A549 (cell line): ENCODE measurements around the gene FAM13A. TPM values are rescaled to one million over a fixed set of nuclear protein-coding genes. Genes with fewer than 3 reads are reported as not detected.
A peak's percentile ranks its signal among the peaks of the same experiment; 100 is the strongest.

Experiments used
- ATAC-seq, 2 experiments: fragments of 200-7000 bp in 1 of 2; fragments of >200 bp in 1 of 2; cut with Nextera tagmentation in 1 of 2; cut with Tn5 transposase in 1 of 2; 3 replicates each; pipeline versions ENCODE4 v1.8.0 to v1.9.1; 2018 to 2020; ENCODE audit warnings: mild to moderate bottlenecking in 1 of 2, moderate library complexity in 1 of 2
- CTCF ChIA-PET: fragments of 300-600 bp; sonication (Branson Sonifier 250); formaldehyde crosslinking; extraction: SDS; loops from one replicate; lab custom pipeline; 2021; ENCODE audit warnings: antibody characterized with exemption, inconsistent platforms; lab: Yijun Ruan, JAX
- POLR2A ChIA-PET: fragments of 350-600 bp; formaldehyde crosslinking; extraction: SDS; loops from one replicate; lab custom pipeline; 2021; ENCODE audit warnings: antibody characterized with exemption, inconsistent platforms; lab: Yijun Ruan, JAX
- DNase-seq, 2 experiments: peaks; one replicate each; pipeline versions ENCODE4 v3.0.0 to v3.0.0-alpha.2; 2011 to 2016; ENCODE audit warnings: low read depth in 1 of 2, low spot score in 1 of 2
- FAIRE-seq: peaks from 2 replicates; lab custom pipeline; 2011; peaks lifted over from hg19 to GRCh38; lab: Jason Lieb, UNC
- H3K27ac ChIP-seq, 2 experiments: fragments of >200 bp; sonication (Bioruptor Twin); formaldehyde crosslinking; 3 replicates each; pipeline ENCODE4 v1.5.1; 2016 to 2017
- H3K4me1 ChIP-seq: fragments of >200 bp; sonication (Bioruptor Twin); formaldehyde crosslinking; 3 replicates; pipeline ENCODE4 v1.6.1; 2016
- H3K4me2 ChIP-seq: fragments of >200 bp; sonication (Bioruptor Twin); formaldehyde crosslinking; 3 replicates; pipeline ENCODE4 v1.6.1; 2016
- H3K4me3 ChIP-seq: fragments of >200 bp; sonication (Bioruptor Twin); formaldehyde crosslinking; 3 replicates; pipeline ENCODE4 v1.5.1; 2016
- H3K9me3 ChIP-seq: fragments of >200 bp; sonication (Bioruptor Twin); formaldehyde crosslinking; 3 replicates; pipeline ENCODE4 v1.6.1; 2016
- BHLHE40 ChIP-seq: IDR thresholded peaks from 2 replicates; pipeline ENCODE4 v1.6.1; 2012; ENCODE audit warnings: low read depth, low read length, inconsistent platforms
- CBX2 ChIP-seq: fragments of 200-600 bp; sonication (generic); IDR thresholded peaks from 2 replicates; pipeline ENCODE4 v1.6.1; 2016; ENCODE audit warnings: low read depth, mild to moderate bottlenecking, borderline replicate concordance
- CEBPB ChIP-seq, 2 experiments: fragments of >200 bp in 1 of 2; sonication (Bioruptor Twin) in 1 of 2; formaldehyde crosslinking in 1 of 2; IDR thresholded peaks; 2 replicates each; pipeline ENCODE4 v1.6.1; 2012 to 2016
- EHMT2 ChIP-seq: fragments of 200-600 bp; sonication (generic); IDR thresholded peaks from 2 replicates; pipeline ENCODE4 v1.6.1; 2016; ENCODE audit warnings: antibody characterized with exemption, low read depth, mild to moderate bottlenecking, moderate library complexity
- EP300 ChIP-seq, 2 experiments: fragments of >200 bp; sonication (Bioruptor Twin); formaldehyde crosslinking; IDR thresholded peaks; 2 replicates in 1 of 2; 3 replicates in 1 of 2; pipeline ENCODE4 v1.6.1; 2016 to 2017
- FOSB ChIP-seq: fragments of 250-450 bp; sonication (Bioruptor Pico); IDR thresholded peaks from 2 replicates; pipeline ENCODE4 v1.5.0; 2020; ENCODE audit warnings: mild to moderate bottlenecking, moderate library complexity
- FOSL2 ChIP-seq, 2 experiments: fragments of 450-650 bp in 1 of 2; fragments of >200 bp in 1 of 2; sonication (Bioruptor Twin) in 1 of 2; formaldehyde crosslinking; IDR thresholded peaks; 2 replicates each; pipeline versions ENCODE4 v1.5.0 to v1.6.1; 2016 to 2020; ENCODE audit warnings: mild to moderate bottlenecking in 1 of 2, moderate library complexity in 1 of 2
- FOXS1 ChIP-seq: fragments of 250-450 bp; sonication (Bioruptor Pico); IDR thresholded peaks from 2 replicates; pipeline ENCODE4 v1.5.0; 2020; ENCODE audit warnings: mild to moderate bottlenecking, moderate library complexity
- GATA3 ChIP-seq: IDR thresholded peaks from 2 replicates; pipeline ENCODE4 v1.6.1; 2012; ENCODE audit warnings: borderline replicate concordance
- HDAC2 ChIP-seq: fragments of 200-600 bp; sonication (generic); IDR thresholded peaks from 2 replicates; pipeline ENCODE4 v1.6.1; 2016
- HEYL ChIP-seq: fragments of 250-450 bp; sonication (Bioruptor Pico); IDR thresholded peaks from 2 replicates; pipeline ENCODE4 v1.8.0; 2021; ENCODE audit warnings: mild to moderate bottlenecking, moderate library complexity
- HOXB13 ChIP-seq: fragments of 250-450 bp; sonication (Bioruptor Pico); IDR thresholded peaks from 2 replicates; pipeline ENCODE4 v1.5.0; 2020; ENCODE audit warnings: low read depth, mild to moderate bottlenecking, moderate library complexity
- JUN ChIP-seq, 2 experiments: fragments of >200 bp; sonication (Bioruptor Twin); formaldehyde crosslinking; IDR thresholded peaks; 2 replicates in 1 of 2; 3 replicates in 1 of 2; pipeline ENCODE4 v1.6.1; 2016 to 2017
- JUNB ChIP-seq: fragments of >200 bp; sonication (Bioruptor Twin); formaldehyde crosslinking; IDR thresholded peaks from 2 replicates; pipeline ENCODE4 v1.6.1; 2016
- KDM1A ChIP-seq: fragments of 200-600 bp; sonication (generic); IDR thresholded peaks from 2 replicates; pipeline ENCODE4 v1.6.1; 2016; ENCODE audit warnings: low read depth, mild to moderate bottlenecking
- MAZ ChIP-seq: fragments of 150-350 bp; IDR thresholded peaks from 2 replicates; pipeline ENCODE4 v1.6.1; 2014; ENCODE audit warnings: antibody characterized with exemption, low read depth, low read length, borderline replicate concordance
- MYC ChIP-seq: IDR thresholded peaks from 2 replicates; pipeline ENCODE4 v1.6.1; 2012; ENCODE audit warnings: mild to moderate bottlenecking, inconsistent platforms, low read length, improper control_type of control experiment, borderline replicate concordance
- NFE2L2 ChIP-seq: fragments of 150-350 bp; conservative IDR thresholded peaks from 2 replicates; pipeline ENCODE4 v1.6.1; 2014; ENCODE audit warnings: low read length
- RARB ChIP-seq: fragments of 250-450 bp; sonication (Bioruptor Pico); IDR thresholded peaks from 2 replicates; pipeline ENCODE4 v1.8.0; 2021; ENCODE audit warnings: mild to moderate bottlenecking, moderate library complexity
- RNF2 ChIP-seq: fragments of 200-600 bp; sonication (generic); IDR thresholded peaks from 2 replicates; pipeline ENCODE4 v1.6.1; 2016; ENCODE audit warnings: low read depth, mild to moderate bottlenecking, antibody characterized with exemption, moderate library complexity, borderline replicate concordance
- SREBF2 ChIP-seq: fragments of 450-650 bp; IDR thresholded peaks from 2 replicates; pipeline ENCODE4 v1.6.1; 2014; ENCODE audit warnings: mild to moderate bottlenecking, moderate library complexity
- TFCP2L1 ChIP-seq: fragments of 250-450 bp; sonication (Bioruptor Pico); IDR thresholded peaks from 2 replicates; pipeline ENCODE4 v1.5.0; 2021; ENCODE audit warnings: mild to moderate bottlenecking
- TP53 ChIP-seq: fragments of 250-450 bp; sonication (Bioruptor Pico); IDR thresholded peaks from 2 replicates; pipeline ENCODE4 v1.5.0; 2021; ENCODE audit warnings: mild to moderate bottlenecking, moderate library complexity
- ZC3H11A ChIP-seq: fragments of 450-650 bp; IDR thresholded peaks from 2 replicates; pipeline ENCODE4 v1.6.1; 2014; ENCODE audit warnings: antibody characterized with exemption, mild to moderate bottlenecking
- WGBS: methylation state at CpG from one replicate; pipeline ENCODE4 v1.1.6; 2017; ENCODE audit errors: missing lambda C conversion rate; 5-methylcytosine and 5-hydroxymethylcytosine counted together
- polyA plus RNA-seq, 4 experiments: library from polyadenylated mRNA; depleted of rRNA in 3 of 4; stranded (reverse); fragments of >200 nt; fragmentation: RNase III in 1 of 4; extraction: RNeasy Plus Mini Kit Qiagen cat#74134 plus additional on column Dnase treatment in 1 of 4; gene quantifications; 2 replicates in 3 of 4; 3 replicates in 1 of 4; pipeline ENCODE4 v1.2.3, GENCODE V29; 2011 to 2017
- TF ChIP-seq, protein P1 (sequence below): fragments of >200 bp; sonication (Bioruptor Twin); formaldehyde crosslinking; IDR thresholded peaks from 3 replicates; pipeline ENCODE4 v1.5.1; 2016
- TF ChIP-seq, protein P2 (sequence below): fragments of 250-450 bp; sonication (Bioruptor Pico); IDR thresholded peaks from 2 replicates; pipeline ENCODE4 v1.5.0; 2021; ENCODE audit warnings: mild to moderate bottlenecking, moderate library complexity, borderline replicate concordance
- TF ChIP-seq, protein P3 (sequence below): fragments of 150-350 bp; IDR thresholded peaks from 2 replicates; pipeline ENCODE4 v1.6.1; 2014; ENCODE audit warnings: low read depth, mild to moderate bottlenecking, low read length
- TF ChIP-seq, protein P4 (sequence below): IDR thresholded peaks from 2 replicates; pipeline ENCODE4 v1.6.1; 2012

Gene FAM13A
- polyA plus RNA-seq, 2 of the 4 experiments (the other 2 are of a cell fraction) = 6.5 to 22.0 TPM

DNA sequence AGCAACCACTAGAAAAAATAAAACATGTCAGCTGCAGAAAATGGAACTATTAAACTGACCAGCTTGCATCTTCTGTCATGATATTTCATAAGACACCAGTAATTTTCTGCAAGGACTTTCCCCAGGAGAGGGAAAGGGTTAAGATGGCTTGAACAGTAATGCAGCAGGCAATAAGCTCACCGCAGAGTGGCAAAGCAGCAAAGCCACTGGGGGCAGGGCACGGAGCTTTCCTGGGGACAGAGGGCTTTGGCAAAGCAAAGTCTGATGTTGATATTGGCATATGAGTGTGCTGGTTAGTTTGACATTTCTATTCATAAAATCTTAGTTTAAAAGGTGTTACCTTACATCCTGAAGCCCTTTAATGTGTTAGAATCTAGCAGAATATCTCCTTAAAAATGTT is 304.2 kb downstream of the FAM13A start:
- H3K4me3 ChIP-seq = no peak overlapping the region
- H3K4me2 ChIP-seq = peak overlapping the region; percentile 64
- FAIRE-seq = no peak
- H3K27ac ChIP-seq = peak overlapping the region; percentile 75 to 77
- ATAC-seq = peak; percentile 54 to 61; a peak in 4 of 6 replicates
- no peaks in the 10 kb centered on the region for H3K9me3 ChIP-seq
- POLR2A ChIA-PET = no interaction called here
- no peak for TF ChIP-seq HEYL (CRISPR knock-in tag)
- TF ChIP-seq GATA3 = no peak
- no peak for TF ChIP-seq TP53 (CRISPR knock-in tag)
- no peak for TF ChIP-seq CBX2
- no peak for TF ChIP-seq BHLHE40
- TF ChIP-seq NFE2L2 = no peak
- no peak for TF ChIP-seq HDAC2
- TF ChIP-seq, protein P1, sequence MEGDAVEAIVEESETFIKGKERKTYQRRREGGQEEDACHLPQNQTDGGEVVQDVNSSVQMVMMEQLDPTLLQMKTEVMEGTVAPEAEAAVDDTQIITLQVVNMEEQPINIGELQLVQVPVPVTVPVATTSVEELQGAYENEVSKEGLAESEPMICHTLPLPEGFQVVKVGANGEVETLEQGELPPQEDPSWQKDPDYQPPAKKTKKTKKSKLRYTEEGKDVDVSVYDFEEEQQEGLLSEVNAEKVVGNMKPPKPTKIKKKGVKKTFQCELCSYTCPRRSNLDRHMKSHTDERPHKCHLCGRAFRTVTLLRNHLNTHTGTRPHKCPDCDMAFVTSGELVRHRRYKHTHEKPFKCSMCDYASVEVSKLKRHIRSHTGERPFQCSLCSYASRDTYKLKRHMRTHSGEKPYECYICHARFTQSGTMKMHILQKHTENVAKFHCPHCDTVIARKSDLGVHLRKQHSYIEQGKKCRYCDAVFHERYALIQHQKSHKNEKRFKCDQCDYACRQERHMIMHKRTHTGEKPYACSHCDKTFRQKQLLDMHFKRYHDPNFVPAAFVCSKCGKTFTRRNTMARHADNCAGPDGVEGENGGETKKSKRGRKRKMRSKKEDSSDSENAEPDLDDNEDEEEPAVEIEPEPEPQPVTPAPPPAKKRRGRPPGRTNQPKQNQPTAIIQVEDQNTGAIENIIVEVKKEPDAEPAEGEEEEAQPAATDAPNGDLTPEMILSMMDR = no peak
- TF ChIP-seq MYC = no peak
- TF ChIP-seq RNF2 = no peak
- no peak for TF ChIP-seq FOSL2 (IDR thresholded peaks at IDR 0.05)
- no peak for TF ChIP-seq FOSL2 (CRISPR knock-in tag; IDR thresholded peaks at IDR 0.05)
- no peak for TF ChIP-seq TFCP2L1 (CRISPR knock-in tag)
- CTCF ChIA-PET = interaction anchor here (0.9 kb wide), 1 partner anchor 12 kb away, joined by 3 read pairs; no protein-coding TSS in a partner anchor
- WGBS = 5% methylated on average over 2 of the region's 2 CpGs
- no peak for DNase-seq
- peaks cover 62% of the 10 kb centered on the region for H3K4me1 ChIP-seq

DNA sequence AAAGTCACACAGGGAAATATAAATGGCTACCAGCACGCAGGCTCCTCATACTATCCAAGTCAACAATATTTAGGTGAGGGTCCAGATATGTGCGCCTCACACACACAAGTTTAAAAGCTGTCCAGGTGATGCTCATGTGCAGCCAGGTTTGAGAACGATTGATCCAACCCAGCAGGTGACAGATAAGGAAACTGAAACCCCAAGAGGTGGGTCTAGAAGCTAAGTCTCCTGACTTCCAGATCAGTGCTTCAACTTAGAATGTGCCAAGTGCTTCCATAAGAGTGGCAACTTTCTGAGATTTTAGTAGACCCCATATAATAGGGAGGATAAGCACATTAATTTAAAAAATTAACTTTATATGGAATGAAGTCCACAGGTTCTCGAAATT is 304.9 kb downstream of the FAM13A start:
- peaks cover 56% of the 10 kb centered on the region for H3K4me1 ChIP-seq
- CTCF ChIA-PET = interaction anchor here (0.9 kb wide), 1 partner anchor 11 kb away, joined by 3 read pairs; no protein-coding TSS in a partner anchor
- 0 out of 3 replicates have a peak overlapping the region, but pooled peaks have one; percentile 8 for H3K4me3 ChIP-seq
- ATAC-seq (peak in 1 of 2 experiments; percentile 41; a peak in 2 of 6 replicates), DNase-seq (no peak), FAIRE-seq (no peak)
- TF ChIP-seq CEBPB (IDR thresholded peaks at IDR 0.05) (peak in 1 of 2 experiments; percentile 2; a peak in 2 of 4 replicates), EP300 (IDR thresholded peaks at IDR 0.05) (no peak)
- POLR2A ChIA-PET = no interaction called here
- peak overlapping the region; percentile 64 for H3K4me2 ChIP-seq
- no peaks in the 10 kb centered on the region for H3K9me3 ChIP-seq
- WGBS = 71% methylated on average over 4 of the region's 4 CpGs
- H3K27ac ChIP-seq = peak overlapping the region; percentile 75 to 77

DNA sequence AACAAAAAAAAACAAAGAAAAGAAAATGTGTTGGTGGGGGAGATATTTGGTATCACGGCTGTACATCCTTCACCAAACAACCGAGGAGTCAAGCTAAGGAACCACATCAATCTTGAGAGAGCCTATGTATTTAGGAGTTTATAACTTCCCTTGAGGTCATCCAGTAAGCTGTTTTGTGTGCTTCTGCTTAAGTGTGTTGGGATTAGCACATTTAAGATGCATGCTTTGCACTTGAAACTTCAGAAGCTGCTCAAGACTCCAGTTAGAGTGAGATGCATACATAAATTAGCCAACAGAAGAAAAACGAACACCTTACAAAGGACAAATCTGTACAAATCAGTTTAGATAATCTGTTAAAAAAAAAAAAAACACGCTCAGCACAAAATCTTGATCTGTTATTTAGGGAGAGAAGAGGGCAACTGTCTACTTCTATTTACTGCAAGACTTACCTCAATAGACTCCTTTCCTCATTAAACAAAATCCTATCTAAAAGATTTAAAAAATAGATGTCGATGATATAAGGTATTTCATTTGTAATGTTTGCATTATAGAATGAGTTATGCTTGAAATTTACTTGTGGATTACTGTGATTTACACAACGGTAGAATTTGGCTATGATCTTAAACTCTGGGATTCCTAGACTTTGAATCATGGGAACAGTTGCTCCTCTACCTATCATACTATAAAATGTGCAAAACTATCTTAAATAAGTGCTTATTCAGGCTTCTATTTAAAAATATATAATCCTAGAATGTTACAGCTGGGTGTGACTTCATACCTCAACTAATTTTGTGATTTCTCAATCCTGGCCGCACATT is 305.5 kb downstream of the FAM13A start:
- 37% methylated on average over 7 of the region's 7 CpGs for WGBS
- Histone ChIP-seq H3K9me3 (no peaks in the 10 kb centered on the region), H3K27ac (peak overlapping the region; percentile 75 to 77), H3K4me3 (no peak overlapping the region), H3K4me1 (peaks cover 52% of the 10 kb centered on the region), H3K4me2 (peak overlapping the region; percentile 64)
- FAIRE-seq (no peak), ATAC-seq (peak in 1 of 2 experiments; percentile 61; a peak in 2 of 6 replicates), DNase-seq (peak in 1 of 2 experiments; percentile 4)
- CTCF ChIA-PET = no interaction called here
- POLR2A ChIA-PET = no interaction called here
- no peak for TF ChIP-seq KDM1A
- no peak for TF ChIP-seq EHMT2
- peak in 1 of 2 experiments; percentile 44; a peak in 1 of 5 replicates for TF ChIP-seq EP300 (IDR thresholded peaks at IDR 0.05)
- TF ChIP-seq, protein P2, sequence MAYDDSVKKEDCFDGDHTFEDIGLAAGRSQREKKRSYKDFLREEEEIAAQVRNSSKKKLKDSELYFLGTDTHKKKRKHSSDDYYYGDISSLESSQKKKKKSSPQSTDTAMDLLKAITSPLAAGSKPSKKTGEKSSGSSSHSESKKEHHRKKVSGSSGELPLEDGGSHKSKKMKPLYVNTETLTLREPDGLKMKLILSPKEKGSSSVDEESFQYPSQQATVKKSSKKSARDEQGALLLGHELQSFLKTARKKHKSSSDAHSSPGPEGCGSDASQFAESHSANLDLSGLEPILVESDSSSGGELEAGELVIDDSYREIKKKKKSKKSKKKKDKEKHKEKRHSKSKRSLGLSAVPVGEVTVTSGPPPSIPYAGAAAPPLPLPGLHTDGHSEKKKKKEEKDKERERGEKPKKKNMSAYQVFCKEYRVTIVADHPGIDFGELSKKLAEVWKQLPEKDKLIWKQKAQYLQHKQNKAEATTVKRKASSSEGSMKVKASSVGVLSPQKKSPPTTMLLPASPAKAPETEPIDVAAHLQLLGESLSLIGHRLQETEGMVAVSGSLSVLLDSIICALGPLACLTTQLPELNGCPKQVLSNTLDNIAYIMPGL (CRISPR knock-in tag) = no peak
- TF ChIP-seq JUN (IDR thresholded peaks at IDR 0.05) = 0 out of 5 replicates have a peak, but pooled peaks of 1 of the 2 experiments have one; percentile 26
- no peak for TF ChIP-seq FOSB (CRISPR knock-in tag)
- TF ChIP-seq RNF2 = no peak
- TF ChIP-seq FOXS1 = no peak
- TF ChIP-seq HOXB13 (CRISPR knock-in tag) = no peak
- TF ChIP-seq RARB (CRISPR knock-in tag) = no peak
- TF ChIP-seq, protein P3, sequence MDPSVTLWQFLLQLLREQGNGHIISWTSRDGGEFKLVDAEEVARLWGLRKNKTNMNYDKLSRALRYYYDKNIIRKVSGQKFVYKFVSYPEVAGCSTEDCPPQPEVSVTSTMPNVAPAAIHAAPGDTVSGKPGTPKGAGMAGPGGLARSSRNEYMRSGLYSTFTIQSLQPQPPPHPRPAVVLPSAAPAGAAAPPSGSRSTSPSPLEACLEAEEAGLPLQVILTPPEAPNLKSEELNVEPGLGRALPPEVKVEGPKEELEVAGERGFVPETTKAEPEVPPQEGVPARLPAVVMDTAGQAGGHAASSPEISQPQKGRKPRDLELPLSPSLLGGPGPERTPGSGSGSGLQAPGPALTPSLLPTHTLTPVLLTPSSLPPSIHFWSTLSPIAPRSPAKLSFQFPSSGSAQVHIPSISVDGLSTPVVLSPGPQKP = no peak
- no peak for TF ChIP-seq HEYL (CRISPR knock-in tag)
- TF ChIP-seq SREBF2 = no peak
- peak; percentile 77 for TF ChIP-seq JUNB
- no peak for TF ChIP-seq MAZ
- TF ChIP-seq CEBPB (IDR thresholded peaks at IDR 0.05) = peak; percentile 16 to 29; a peak in 2 of 4 replicates
- TF ChIP-seq ZC3H11A = no peak
- TF ChIP-seq, protein P4, sequence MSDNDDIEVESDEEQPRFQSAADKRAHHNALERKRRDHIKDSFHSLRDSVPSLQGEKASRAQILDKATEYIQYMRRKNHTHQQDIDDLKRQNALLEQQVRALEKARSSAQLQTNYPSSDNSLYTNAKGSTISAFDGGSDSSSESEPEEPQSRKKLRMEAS = no peak
- TF ChIP-seq TFCP2L1 (CRISPR knock-in tag) = no peak
- no peak for TF ChIP-seq MYC
